Adrenal gland (tissue), 12 donors: ENCODE results near the gene PGM3. TPM values are rescaled to one million over a fixed set of nuclear protein-coding genes. Genes with fewer than 3 reads are reported as not detected.

Source experiments
- DNase-seq, 7 donors: peaks; one replicate each; pipeline ENCODE4 v3.0.0-alpha.2; 2019 to 2020
- H3K27ac ChIP-seq, 5 donors: fragments of 200-600 bp; sonication (generic) in 4 of 5; 1 replicate in 3 of 5; 2 replicates in 2 of 5; pipeline versions ENCODE4 v1.5.1 to v1.8.0; 2016 to 2020; ENCODE audit warnings: mild to moderate bottlenecking in 1 of 5
- H3K27me3 ChIP-seq: fragments of 200-600 bp; 2 replicates; pipeline ENCODE4 v1.8.0; 2021
- H3K36me3 ChIP-seq, 2 donors: fragments of 200-600 bp; replicated peaks in 1 of 2; 1 replicate in 1 of 2; 2 replicates in 1 of 2; pipeline versions ENCODE4 v1.5.1 to v1.8.0; 2018 to 2022
- H3K4me1 ChIP-seq, 2 donors: fragments of 200-600 bp; replicated peaks in 1 of 2; 1 replicate in 1 of 2; 2 replicates in 1 of 2; pipeline versions ENCODE4 v1.5.1 to v1.8.0; 2018 to 2021
- H3K4me3 ChIP-seq, 4 donors: fragments of 200-600 bp; sonication (generic) in 3 of 4; one replicate each; pipeline ENCODE4 v1.5.1; 2016 to 2018
- H3K9me3 ChIP-seq, 3 donors: fragments of 200-600 bp; sonication (generic) in 1 of 3; replicated peaks in 1 of 3; 1 replicate in 2 of 3; 2 replicates in 1 of 3; pipeline versions ENCODE4 v1.5.1 to v1.8.0; 2016 to 2021
- POLR2A ChIP-seq, 2 donors: fragments of 450-650 bp; IDR thresholded peaks; one replicate each; pipeline ENCODE4 v1.6.1; 2017; ENCODE audit warnings: antibody characterized with exemption in 2 of 2, mild to moderate bottlenecking in 2 of 2, moderate library complexity in 1 of 2
- WGBS, 4 donors: extraction: QIAGEN DNeasy Blood & Tissue Kit in 2 of 4; methylation state at CpG; one replicate each; pipeline versions ENCODE4 v1.1.5 to v1.1.7; 2013 to 2017; 5-methylcytosine and 5-hydroxymethylcytosine counted together
- intact Hi-C, 2 donors: fragments of 100-400 bp; cut with DNase I; formaldehyde crosslinking; loops; one replicate each; pipeline versions ENCODE4 v1.14.1 to v1.15.0; 2022 to 2023
- polyA plus RNA-seq, 3 donors: library from polyadenylated mRNA; stranded (reverse); fragments of 200-250 nt in 2 of 3; fragments of 350-450 nt in 1 of 3; fragmentation: Illumina TruSeq in 1 of 3; extraction: RNeasy Lipid Tissue Mini Kit (QIAGEN cat#74804) in 1 of 3; gene quantifications; one replicate each; pipeline ENCODE4 v1.2.3, GENCODE V29; 2013 to 2014
- total RNA-seq, 9 donors: library from RNA; depleted of rRNA in 4 of 9; stranded (reverse); fragments of >200 nt in 4 of 9; fragments of 120-200 nt in 1 of 9; fragmentation: NEBNext Ultra II Directional in 1 of 9; extraction: Animal tissue kit (Norgen Biotek cat#: 25700) in 1 of 9; gene quantifications; one replicate each; pipeline versions ENCODE4 v1.1.0 to v1.2.4, GENCODE V29; 2013 to 2023
- TF ChIP-seq, protein P1 (sequence below), 6 experiments: fragments of 450-650 bp in 4 of 6; fragments of 200-600 bp in 2 of 6; sonication (generic) in 1 of 6; IDR thresholded peaks; 1 replicate in 5 of 6; 2 replicates in 1 of 6; pipeline versions ENCODE4 v1.5.1 to v1.8.0; 2016 to 2021; ENCODE audit warnings: antibody characterized with exemption in 6 of 6, mild to moderate bottlenecking in 2 of 6, moderate library complexity in 1 of 6
- donor health status: healthy with polysubstance abuse.
- donor health status: Bipolar disorder and iron deficiency.
- donor health status: DM: yes; HTN: yes; CAD: no.
- donor health status: DM: no; HTN: no; CAD: no.
- donor health status: DM: no; HTN: no; CAD: no.
- donor health status: DM: yes; HTN: yes; CAD: no.

PGM3 gene
- total and polyA plus RNA-seq, 12 donors, result 14.7 to 124 (median 40.4) TPM

DNA sequence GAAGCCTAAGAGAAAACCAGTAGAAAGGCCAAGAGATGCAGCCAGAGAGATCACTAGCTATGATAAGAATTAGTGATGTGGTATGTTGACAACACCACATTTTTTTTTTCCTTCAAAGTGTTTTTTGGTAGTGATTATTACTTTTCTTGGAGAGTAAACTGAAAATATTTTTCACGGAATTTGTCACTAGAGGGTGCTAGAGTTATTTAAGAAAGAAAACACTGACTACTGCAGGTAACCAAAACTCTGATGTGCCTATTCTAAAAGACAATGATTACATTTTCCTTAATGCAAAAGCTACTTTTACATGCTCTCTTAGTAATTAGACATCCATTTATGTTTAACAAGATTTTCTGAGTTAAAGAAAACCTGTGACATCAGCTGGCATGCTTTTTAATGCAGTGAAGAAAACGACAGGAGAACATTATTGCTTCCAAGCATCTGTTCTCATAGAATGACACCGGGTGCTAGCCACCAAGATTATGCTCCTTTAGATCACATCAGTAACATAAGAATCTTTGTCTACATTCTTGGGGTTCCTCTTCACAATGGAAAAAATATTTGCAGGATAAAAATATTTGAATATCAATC is 28.9 kb upstream of the PGM3 start:
- intact Hi-C loops, result loop anchor here (5.0 kb wide), 2 partner anchors 290 to 295 kb away; partner anchors contain the start of gene PRSS35 (in 1 of the 2)
- no peaks in the 10 kb centered on the region for H3K27me3 ChIP-seq
- H3K4me3 ChIP-seq, result no peak overlapping the region
- no peaks in the 10 kb centered on the region for H3K9me3 ChIP-seq
- peaks cover 0 to 7% of the 10 kb centered on the region in 2 donors for H3K4me1 ChIP-seq
- no peak for DNase-seq
- WGBS, 4 donors, result 41 to 64% (median 52%) methylated on average over 3 of the region's 3 CpGs
- peaks cover 0 to 18% of the 10 kb centered on the region in 2 donors for H3K36me3 ChIP-seq
- no peak overlapping the region for H3K27ac ChIP-seq
- TF ChIP-seq POLR2A (IDR thresholded peaks at IDR 0.05), result no peak
- TF ChIP-seq, protein P1, sequence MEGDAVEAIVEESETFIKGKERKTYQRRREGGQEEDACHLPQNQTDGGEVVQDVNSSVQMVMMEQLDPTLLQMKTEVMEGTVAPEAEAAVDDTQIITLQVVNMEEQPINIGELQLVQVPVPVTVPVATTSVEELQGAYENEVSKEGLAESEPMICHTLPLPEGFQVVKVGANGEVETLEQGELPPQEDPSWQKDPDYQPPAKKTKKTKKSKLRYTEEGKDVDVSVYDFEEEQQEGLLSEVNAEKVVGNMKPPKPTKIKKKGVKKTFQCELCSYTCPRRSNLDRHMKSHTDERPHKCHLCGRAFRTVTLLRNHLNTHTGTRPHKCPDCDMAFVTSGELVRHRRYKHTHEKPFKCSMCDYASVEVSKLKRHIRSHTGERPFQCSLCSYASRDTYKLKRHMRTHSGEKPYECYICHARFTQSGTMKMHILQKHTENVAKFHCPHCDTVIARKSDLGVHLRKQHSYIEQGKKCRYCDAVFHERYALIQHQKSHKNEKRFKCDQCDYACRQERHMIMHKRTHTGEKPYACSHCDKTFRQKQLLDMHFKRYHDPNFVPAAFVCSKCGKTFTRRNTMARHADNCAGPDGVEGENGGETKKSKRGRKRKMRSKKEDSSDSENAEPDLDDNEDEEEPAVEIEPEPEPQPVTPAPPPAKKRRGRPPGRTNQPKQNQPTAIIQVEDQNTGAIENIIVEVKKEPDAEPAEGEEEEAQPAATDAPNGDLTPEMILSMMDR (IDR thresholded peaks at IDR 0.05), result peak; percentile 16 to 66 (median 49)

DNA sequence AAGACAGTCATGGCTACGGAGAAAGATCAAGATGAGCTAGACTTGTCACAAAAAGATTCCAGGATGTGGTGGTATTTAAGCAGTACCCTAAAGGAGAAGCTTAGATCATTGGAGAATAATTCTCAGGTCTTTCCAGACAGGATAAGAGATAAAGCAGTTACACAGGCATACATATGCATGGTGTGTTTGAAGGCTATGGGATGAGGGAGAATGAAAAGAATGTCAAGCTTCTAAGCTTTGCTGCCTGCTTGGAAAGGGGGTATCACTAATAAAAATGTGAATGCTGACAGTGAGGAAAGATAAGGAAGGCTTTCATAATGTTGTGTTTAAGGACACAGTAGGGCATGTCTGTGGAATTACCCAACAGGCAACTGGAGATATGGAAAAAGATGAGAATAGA is 28.2 kb upstream of the PGM3 start:
- H3K9me3 ChIP-seq, result no peaks in the 10 kb centered on the region
- H3K36me3 ChIP-seq, result peaks cover 0 to 15% of the 10 kb centered on the region in 2 donors
- TF ChIP-seq POLR2A (IDR thresholded peaks at IDR 0.05), result no peak
- TF ChIP-seq, protein P1 (IDR thresholded peaks at IDR 0.05), result no peak
- WGBS, 4 donors, result 93 to 100% (median 96%) methylated on average over 1 of the region's 1 CpG
- H3K4me3 ChIP-seq, result no peak overlapping the region
- H3K27ac ChIP-seq, result no peak overlapping the region
- peaks cover 0 to 3% of the 10 kb centered on the region in 2 donors for H3K4me1 ChIP-seq
- DNase-seq, result no peak
- intact Hi-C loops, result loop anchor here (5.0 kb wide), 2 partner anchors 291 to 296 kb away; partner anchors contain the start of gene PRSS35 (in 1 of the 2)
- no peaks in the 10 kb centered on the region for H3K27me3 ChIP-seq

DNA sequence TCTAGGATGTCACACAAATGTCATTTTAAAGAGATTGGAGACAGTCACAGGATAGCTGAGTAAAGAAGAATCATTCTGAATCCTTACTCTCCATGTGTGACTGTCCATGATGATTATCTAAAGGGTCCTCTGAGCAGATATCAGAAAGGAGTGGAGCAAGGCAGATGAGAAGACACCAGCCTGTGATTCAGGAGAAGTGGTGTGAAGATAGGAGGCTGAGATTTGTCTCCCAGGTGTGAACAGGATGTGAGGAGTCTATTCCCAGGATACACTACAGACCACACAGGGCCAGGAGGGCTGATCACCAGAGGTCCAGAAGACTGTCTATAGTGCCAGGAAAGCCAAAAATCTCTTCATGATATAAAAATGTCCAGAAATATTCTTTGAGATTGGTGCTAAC is 27.1 kb upstream of the PGM3 start:
- peaks cover 0 to 15% of the 10 kb centered on the region in 2 donors for H3K36me3 ChIP-seq
- intact Hi-C loops, result loop anchor here (5.0 kb wide), 2 partner anchors 292 to 297 kb away; partner anchors contain the start of gene PRSS35 (in 1 of the 2)
- no peak for DNase-seq
- TF ChIP-seq, protein P1 (IDR thresholded peaks at IDR 0.05), result no peak
- no peak for TF ChIP-seq POLR2A (IDR thresholded peaks at IDR 0.05)
- no peak overlapping the region for H3K4me3 ChIP-seq
- H3K9me3 ChIP-seq, result no peaks in the 10 kb centered on the region
- no peaks in the 10 kb centered on the region for H3K27me3 ChIP-seq
- H3K27ac ChIP-seq, result no peak overlapping the region
- H3K4me1 ChIP-seq, result peaks cover 0 to 9% of the 10 kb centered on the region in 2 donors

DNA sequence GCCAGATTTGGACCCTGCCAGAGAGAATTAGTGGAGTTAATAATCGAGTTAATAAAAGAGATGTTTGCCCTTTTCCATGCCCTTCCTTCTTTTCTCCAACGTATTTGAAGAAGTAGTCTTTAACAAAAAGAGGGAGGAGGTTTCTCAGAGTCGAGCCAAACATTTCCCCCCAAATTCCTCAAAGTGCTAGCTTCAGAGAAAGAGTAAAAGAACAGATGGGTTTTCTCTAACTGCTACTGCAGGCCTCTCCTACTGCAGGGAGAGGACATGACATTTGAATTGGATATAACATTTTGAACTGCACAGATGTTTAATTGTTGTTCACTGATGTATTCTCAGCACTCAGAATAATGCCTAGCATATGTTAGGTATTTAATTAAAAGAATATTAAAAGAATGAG is 25.6 kb upstream of the PGM3 start:
- Histone ChIP-seq H3K36me3 (peaks cover 0 to 11% of the 10 kb centered on the region in 2 donors), H3K27ac (no peak overlapping the region), H3K4me1 (peaks cover 0 to 12% of the 10 kb centered on the region in 2 donors), H3K27me3 (no peaks in the 10 kb centered on the region), H3K9me3 (no peaks in the 10 kb centered on the region), H3K4me3 (no peak overlapping the region)
- TF ChIP-seq, protein P1 (IDR thresholded peaks at IDR 0.05), result no peak
- no peak for TF ChIP-seq POLR2A (IDR thresholded peaks at IDR 0.05)
- 61 to 72% (median 66%) methylated on average over 3 of the region's 3 CpGs for WGBS, 4 donors
- DNase-seq, result no peak
- intact Hi-C loops, result loop anchor here (10.0 kb wide), 1 partner anchor 154 kb away; the partner anchor contains the start of genes DOP1A (in 2 of the 2) and UBE3D (in 2 of the 2)
